Naive thymus-derived CD8-positive, alpha-beta T cell (primary cell): ENCODE results near the gene DCUN1D3. TPM values are rescaled to one million over a fixed set of nuclear protein-coding genes. Genes with fewer than 3 reads are reported as not detected.
"Not testable (repeated sequence)": the region's sequence is repeated elsewhere in the genome, so short reads cannot be mapped to it uniquely, and the experiment has no call there.

Source experiments
- ATAC-seq, 2 donors: fragments of 150-1000 bp; cut with Tn5 transposase in 1 of 2; sonication (Bioruptor Pico), chemical (Tn5 transposase) in 1 of 2; 1 replicate in 1 of 2; 2 replicates in 1 of 2; pipeline ENCODE4 v1.10.0; 2021; ENCODE audit warnings: mild to moderate bottlenecking in 2 of 2, moderate library complexity in 2 of 2
- POLR2A ChIA-PET: fragments of 350-600 bp; sonication (Branson Sonifier 250); formaldehyde crosslinking; loops from one replicate; lab custom pipeline; 2021; ENCODE audit warnings: antibody characterized with exemption; lab: Charles Lee
- DNase-seq, 10 donors: peaks; one replicate each; pipeline versions ENCODE4 v3.0.0 to v3.0.0-alpha.2; 2020 to 2022
- H3K27ac Mint-ChIP-seq, 10 donors: one replicate each; pipeline ENCODE4 v1.8.0; 2020 to 2022; ENCODE audit warnings: mild to moderate bottlenecking in 10 of 10, mixed read lengths in 10 of 10, moderate library complexity in 4 of 10, inconsistent platforms in 1 of 10
- H3K27me3 Mint-ChIP-seq, 5 donors: one replicate each; pipeline ENCODE4 v1.8.0; 2021 to 2022; ENCODE audit warnings: mixed read lengths in 5 of 5
- H3K36me3 Mint-ChIP-seq, 3 donors: one replicate each; pipeline ENCODE4 v1.8.0; 2020 to 2022; ENCODE audit warnings: mixed read lengths in 3 of 3, mild to moderate bottlenecking in 2 of 3, inconsistent platforms in 1 of 3
- H3K4me1 Mint-ChIP-seq, 4 donors: one replicate each; pipeline ENCODE4 v1.8.0; 2021 to 2022; ENCODE audit warnings: mixed read lengths in 4 of 4
- H3K4me3 Mint-ChIP-seq, 10 donors: one replicate each; pipeline ENCODE4 v1.8.0; 2020 to 2022; ENCODE audit warnings: mild to moderate bottlenecking in 10 of 10, mixed read lengths in 10 of 10, moderate library complexity in 6 of 10, inconsistent platforms in 1 of 10
- H3K9me3 Mint-ChIP-seq, 9 donors: one replicate each; pipeline ENCODE4 v1.8.0; 2020 to 2022; ENCODE audit warnings: mixed read lengths in 9 of 9, mild to moderate bottlenecking in 3 of 9, inconsistent platforms in 1 of 9, moderate library complexity in 1 of 9
- polyA plus RNA-seq, 3 donors: library from polyadenylated mRNA; unstranded; fragments of 300-500 nt; fragmentation: Illumina TruSeq; gene quantifications; one replicate each; pipeline ENCODE4 v1.2.3, GENCODE V29; 2021
- total RNA-seq, 8 experiments: library from RNA in 2 of 8; stranded (reverse) in 2 of 8; gene quantifications; one replicate each; pipeline ENCODE4 v1.2.3 and lab custom pipeline; 2021 to 2026

Gene DCUN1D3
- total and polyA plus RNA-seq, 5 experiments from 2014 or later: 0.47 to 6.2 (median 1.1) TPM

- DNase-seq (no peak), ATAC-seq (no peak)
- no peak overlapping the region for H3K4me3 Mint-ChIP-seq
- H3K36me3 Mint-ChIP-seq: peaks cover 0 to 9% (median 4%) of the 10 kb centered on the region in 3 donors
- H3K27me3 Mint-ChIP-seq: no peaks in the 10 kb centered on the region
- peaks cover 11 to 42% (median 16%) of the 10 kb centered on the region in 4 donors for H3K4me1 Mint-ChIP-seq
- POLR2A ChIA-PET: no interaction called here
- H3K27ac Mint-ChIP-seq: no peak overlapping the region
- H3K9me3 Mint-ChIP-seq: no peaks in the 10 kb centered on the region
These were observed 33.4 kb downstream of the DCUN1D3 start for GRCh38 chr16:20866801-20867200.

- Mint-ChIP-seq H3K4me1 (peaks cover 11 to 40% (median 18%) of the 10 kb centered on the region in 4 donors), H3K4me3 (no peak overlapping the region), H3K27ac (peak overlapping the region in 1 of 10 donors; percentile 37), H3K9me3 (no peaks in the 10 kb centered on the region), H3K27me3 (no peaks in the 10 kb centered on the region), H3K36me3 (peaks cover 0 to 14% (median 9%) of the 10 kb centered on the region in 3 donors)
- DNase-seq: no peak
- POLR2A ChIA-PET: no interaction called here
- no peak for ATAC-seq
These were observed 33.9 kb downstream of the DCUN1D3 start for GRCh38 chr16:20866145-20866772.

- Mint-ChIP-seq H3K9me3 (no peaks in the 10 kb centered on the region), H3K27me3 (no peaks in the 10 kb centered on the region), H3K27ac (no peak overlapping the region), H3K36me3 (peaks cover 4 to 19% (median 10%) of the 10 kb centered on the region in 3 donors), H3K4me1 (peaks cover 7 to 40% (median 16%) of the 10 kb centered on the region in 4 donors), H3K4me3 (no peak overlapping the region)
- POLR2A ChIA-PET: no interaction called here
- no peak for ATAC-seq
- no peak for DNase-seq
These were observed 34.6 kb downstream of the DCUN1D3 start for GRCh38 chr16:20865420-20866131.

GRCh38 chr16:20864376-20864775 lies 35.8 kb downstream of the DCUN1D3 start:
- ATAC-seq, H3K27me3 Mint-ChIP-seq, POLR2A ChIA-PET, DNase-seq, H3K9me3 Mint-ChIP-seq, H3K4me3 Mint-ChIP-seq, H3K27ac Mint-ChIP-seq: not testable (repeated sequence)
- H3K36me3 Mint-ChIP-seq: peaks cover 11 to 31% (median 19%) of the 10 kb centered on the region in 3 donors
- H3K4me1 Mint-ChIP-seq: peaks cover 4 to 40% (median 16%) of the 10 kb centered on the region in 4 donors

- H3K27me3 Mint-ChIP-seq: no peaks in the 10 kb centered on the region
- peaks cover 11 to 36% (median 22%) of the 10 kb centered on the region in 3 donors for H3K36me3 Mint-ChIP-seq
- ATAC-seq (no peak), DNase-seq (no peak)
- peaks cover 4 to 23% (median 10%) of the 10 kb centered on the region in 4 donors for H3K4me1 Mint-ChIP-seq
- H3K27ac Mint-ChIP-seq: peak overlapping the region in 2 of 10 donors; percentile 34 to 40
- no peaks in the 10 kb centered on the region for H3K9me3 Mint-ChIP-seq
- no peak overlapping the region for H3K4me3 Mint-ChIP-seq
- POLR2A ChIA-PET: no interaction called here
These were observed 37.8 kb downstream of the DCUN1D3 start for GRCh38 chr16:20862162-20862960.

- H3K27me3 Mint-ChIP-seq, H3K4me3 Mint-ChIP-seq, POLR2A ChIA-PET, DNase-seq, ATAC-seq, H3K27ac Mint-ChIP-seq, H3K9me3 Mint-ChIP-seq: not testable (repeated sequence)
- peaks cover 0 to 13% (median 5%) of the 10 kb centered on the region in 4 donors for H3K4me1 Mint-ChIP-seq
- peaks cover 11 to 40% (median 24%) of the 10 kb centered on the region in 3 donors for H3K36me3 Mint-ChIP-seq
These were observed 39.2 kb downstream of the DCUN1D3 start for GRCh38 chr16:20860995-20861394.

- ATAC-seq: no peak
- H3K27me3 Mint-ChIP-seq: no peaks in the 10 kb centered on the region
- no peak overlapping the region for H3K27ac Mint-ChIP-seq
- no peak overlapping the region for H3K4me3 Mint-ChIP-seq
- POLR2A ChIA-PET: no interaction called here
- DNase-seq: no peak
- H3K36me3 Mint-ChIP-seq: peaks cover 11 to 40% (median 24%) of the 10 kb centered on the region in 3 donors
- peaks cover 0 to 13% (median 5%) of the 10 kb centered on the region in 4 donors for H3K4me1 Mint-ChIP-seq
- H3K9me3 Mint-ChIP-seq: no peaks in the 10 kb centered on the region
These were observed 39.8 kb downstream of the DCUN1D3 start for GRCh38 chr16:20860361-20860760.

- H3K27ac Mint-ChIP-seq: no peak overlapping the region
- H3K4me3 Mint-ChIP-seq: no peak overlapping the region
- H3K36me3 Mint-ChIP-seq: peaks cover 14 to 46% (median 30%) of the 10 kb centered on the region in 3 donors
- ATAC-seq (no peak), DNase-seq (no peak)
- no peaks in the 10 kb centered on the region for H3K27me3 Mint-ChIP-seq
- H3K9me3 Mint-ChIP-seq: no peaks in the 10 kb centered on the region
- peaks cover 0 to 11% (median 4%) of the 10 kb centered on the region in 4 donors for H3K4me1 Mint-ChIP-seq
- POLR2A ChIA-PET: no interaction called here
These were observed 40.5 kb downstream of the DCUN1D3 start for GRCh38 chr16:20859699-20860098.

- H3K4me1 Mint-ChIP-seq: peaks cover 0 to 6% (median 4%) of the 10 kb centered on the region in 4 donors
- no peak overlapping the region for H3K4me3 Mint-ChIP-seq
- POLR2A ChIA-PET: no interaction called here
- H3K9me3 Mint-ChIP-seq: no peaks in the 10 kb centered on the region
- DNase-seq (no peak), ATAC-seq (no peak)
- no peak overlapping the region for H3K27ac Mint-ChIP-seq
- H3K36me3 Mint-ChIP-seq: peaks cover 14 to 46% (median 30%) of the 10 kb centered on the region in 3 donors
- no peaks in the 10 kb centered on the region for H3K27me3 Mint-ChIP-seq
These were observed 40.9 kb downstream of the DCUN1D3 start for GRCh38 chr16:20859229-20859628.

- Mint-ChIP-seq H3K27ac (peak overlapping the region in 1 of 10 donors; percentile 24), H3K4me1 (peaks cover 0 to 3% (median 1%) of the 10 kb centered on the region in 4 donors), H3K36me3 (peaks cover 14 to 44% (median 29%) of the 10 kb centered on the region in 3 donors), H3K9me3 (no peaks in the 10 kb centered on the region), H3K27me3 (no peaks in the 10 kb centered on the region), H3K4me3 (no peak overlapping the region)
- POLR2A ChIA-PET: no interaction called here
- ATAC-seq (no peak), DNase-seq (no peak)
These were observed 42.9 kb downstream of the DCUN1D3 start for GRCh38 chr16:20857281-20857680.

- Mint-ChIP-seq H3K27ac (peak overlapping the region in 1 of 10 donors; percentile 24), H3K4me3 (no peak overlapping the region), H3K4me1 (peaks cover 0 to 1% (median under 1%) of the 10 kb centered on the region in 4 donors), H3K9me3 (no peaks in the 10 kb centered on the region), H3K27me3 (no peaks in the 10 kb centered on the region), H3K36me3 (peaks cover 7 to 23% (median 16%) of the 10 kb centered on the region in 3 donors)
- POLR2A ChIA-PET: no interaction called here
- no peak for DNase-seq
- ATAC-seq: no peak
These were observed 45.2 kb downstream of the DCUN1D3 start for GRCh38 chr16:20854963-20855362.

- Mint-ChIP-seq H3K9me3 (no peaks in the 10 kb centered on the region), H3K4me1 (peaks cover 0 to 3% (median 1%) of the 10 kb centered on the region in 4 donors), H3K27me3 (no peaks in the 10 kb centered on the region), H3K36me3 (peaks cover 4 to 16% (median 10%) of the 10 kb centered on the region in 3 donors), H3K4me3 (no peak overlapping the region), H3K27ac (peak overlapping the region in 1 of 10 donors; percentile 5)
- DNase-seq (no peak), ATAC-seq (no peak)
- POLR2A ChIA-PET: no interaction called here
These were observed 46.1 kb downstream of the DCUN1D3 start for GRCh38 chr16:20853981-20854620.
